Stimulated activated CD8-positive, alpha-beta memory T cell treated with anti-CD3 and anti-CD28 coated beads, Interleukin-4, amount 100 ng/mL, for 24 hours (primary cell): ENCODE results near the gene ADAM8.

Source experiments
- DNase-seq: peaks from one replicate; pipeline ENCODE4 v3.0.0-alpha.2; 2020; ENCODE audit warnings: low read depth

The ADAM8 gene

DNA sequence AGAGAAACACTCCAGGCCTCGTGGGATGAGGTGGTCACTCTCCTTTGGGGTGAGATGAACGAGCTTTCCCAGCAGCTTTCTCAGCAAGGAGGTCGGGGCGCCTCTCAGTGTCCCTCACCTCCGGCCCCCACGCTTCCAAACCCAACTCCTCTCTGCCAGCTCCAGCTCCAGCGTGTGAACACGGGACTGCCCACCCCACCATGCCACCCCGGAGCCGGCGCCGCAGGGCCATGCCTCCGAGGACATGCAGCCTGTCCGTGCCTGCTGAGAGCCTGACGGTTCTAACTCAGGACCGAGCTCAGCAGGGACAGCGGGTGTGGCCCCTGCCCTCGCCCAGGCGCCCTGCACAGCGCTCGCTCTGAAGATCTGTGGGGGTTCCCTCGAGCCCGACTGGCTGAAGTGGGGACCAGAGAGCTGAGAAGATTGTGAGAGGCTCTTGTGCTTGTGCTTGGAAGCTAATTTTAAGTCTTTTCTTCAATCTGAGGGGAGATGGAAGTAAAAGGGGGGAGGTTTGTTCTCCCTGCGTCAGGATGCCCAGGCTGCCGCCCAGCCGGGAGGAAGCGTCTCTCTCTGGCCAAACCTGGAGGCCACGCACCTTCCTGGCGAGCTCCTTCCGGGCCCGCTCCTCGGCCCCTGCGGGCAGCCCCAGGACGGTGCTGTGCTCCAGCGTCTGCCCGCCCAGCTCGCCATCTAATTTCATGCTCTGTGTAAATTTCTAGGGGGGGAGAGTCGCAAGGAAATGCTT, 5.1 kb upstream of the ADAM8 start:
- DNase-seq: no peak

DNA sequence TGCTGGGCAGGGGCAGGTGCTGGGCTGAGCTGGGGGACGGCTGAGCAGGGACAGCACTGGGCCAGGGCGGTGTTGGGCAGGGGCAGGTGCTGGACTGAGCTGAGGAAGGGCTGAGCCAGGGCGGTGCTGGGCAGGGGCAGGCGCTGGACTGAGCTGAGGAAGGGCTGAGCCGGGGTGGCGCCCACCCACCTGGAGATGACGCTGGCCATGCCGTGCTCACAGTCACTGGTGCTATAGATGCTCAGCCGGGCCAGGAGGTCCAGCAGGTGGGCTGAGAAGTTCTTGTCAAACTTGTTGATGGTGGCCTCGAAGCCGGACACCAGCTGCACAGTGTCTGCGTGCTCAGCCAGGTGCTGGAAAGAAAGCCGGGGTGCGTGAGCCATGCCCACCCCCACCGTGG, 4.4 kb upstream of the ADAM8 start:
- no peak for DNase-seq

DNA sequence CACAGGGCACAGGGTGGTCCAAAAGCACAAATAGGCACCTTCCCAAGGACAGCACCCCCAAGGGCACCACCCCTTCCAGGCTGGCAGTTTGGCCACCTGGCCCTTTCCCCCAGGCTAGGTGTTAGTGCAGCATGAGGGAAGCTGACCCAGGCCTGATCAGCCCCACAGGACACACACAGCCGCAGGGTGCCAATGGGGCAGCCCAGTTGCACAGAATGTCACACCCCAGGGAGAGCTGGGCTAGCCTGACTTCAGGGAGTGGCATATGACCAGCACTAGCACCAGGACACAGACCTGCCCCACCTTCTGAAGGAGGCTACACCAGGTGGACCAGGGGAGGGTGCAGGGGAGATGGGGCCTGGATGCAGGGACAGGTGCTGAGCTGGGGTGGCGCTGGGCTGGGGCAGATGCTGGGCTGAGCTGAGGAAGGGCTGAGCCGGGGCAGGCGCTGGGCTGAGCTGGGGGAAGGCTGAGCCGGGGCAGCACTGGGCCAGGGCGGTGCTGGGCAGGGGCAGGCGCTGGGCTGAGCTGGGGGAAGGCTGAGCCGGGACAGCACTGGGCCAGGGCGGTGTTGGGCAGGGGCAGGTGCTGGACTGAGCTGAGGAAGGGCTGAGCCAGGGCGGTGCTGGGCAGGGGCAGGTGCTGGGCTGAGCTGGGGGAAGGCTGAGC, 3.9 kb upstream of the ADAM8 start:
- no peak for DNase-seq

DNA sequence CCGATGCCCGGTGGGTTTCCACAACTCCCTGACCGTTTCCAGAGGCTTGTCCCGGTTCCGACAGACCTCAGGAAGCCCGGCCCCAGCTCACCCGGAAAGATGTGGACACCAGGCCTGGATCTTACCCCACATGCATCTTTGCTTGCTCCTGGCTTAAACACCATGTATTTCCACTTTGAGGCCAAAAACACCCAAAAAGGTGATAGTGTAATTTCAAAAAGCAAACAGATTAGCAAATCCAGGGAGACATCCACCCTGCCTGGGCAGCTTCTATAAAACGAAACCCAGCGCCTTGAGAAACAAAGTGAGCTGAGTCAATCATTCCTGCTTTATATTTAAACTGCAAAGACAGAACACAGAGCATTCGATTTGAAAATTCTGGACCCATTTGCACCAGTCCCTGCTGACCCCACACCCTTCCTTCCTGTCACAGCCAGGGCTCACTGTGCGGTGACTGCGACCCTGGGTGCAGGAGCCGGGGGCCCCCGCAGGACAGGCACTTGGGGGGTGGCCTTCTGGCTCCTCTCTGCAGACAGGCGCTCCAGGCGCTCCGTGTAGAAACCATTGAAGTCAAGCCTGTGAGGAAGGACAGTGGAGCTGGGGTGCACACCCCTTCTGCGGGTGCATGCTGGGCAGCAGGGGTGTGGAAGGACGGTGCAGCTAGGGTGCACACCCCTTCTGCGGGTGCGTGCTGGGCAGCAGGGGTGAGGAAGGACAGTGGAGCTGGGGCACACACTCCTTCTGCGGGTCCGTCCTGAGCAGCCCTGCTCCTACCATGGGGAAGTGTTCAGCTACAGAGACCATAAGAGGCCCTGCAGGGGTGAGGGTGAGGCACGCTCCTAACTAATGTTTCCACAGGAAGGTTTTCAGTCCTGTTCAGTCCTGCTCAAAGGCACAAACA, 2.9 kb upstream of the ADAM8 start:
- no peak for DNase-seq

DNA sequence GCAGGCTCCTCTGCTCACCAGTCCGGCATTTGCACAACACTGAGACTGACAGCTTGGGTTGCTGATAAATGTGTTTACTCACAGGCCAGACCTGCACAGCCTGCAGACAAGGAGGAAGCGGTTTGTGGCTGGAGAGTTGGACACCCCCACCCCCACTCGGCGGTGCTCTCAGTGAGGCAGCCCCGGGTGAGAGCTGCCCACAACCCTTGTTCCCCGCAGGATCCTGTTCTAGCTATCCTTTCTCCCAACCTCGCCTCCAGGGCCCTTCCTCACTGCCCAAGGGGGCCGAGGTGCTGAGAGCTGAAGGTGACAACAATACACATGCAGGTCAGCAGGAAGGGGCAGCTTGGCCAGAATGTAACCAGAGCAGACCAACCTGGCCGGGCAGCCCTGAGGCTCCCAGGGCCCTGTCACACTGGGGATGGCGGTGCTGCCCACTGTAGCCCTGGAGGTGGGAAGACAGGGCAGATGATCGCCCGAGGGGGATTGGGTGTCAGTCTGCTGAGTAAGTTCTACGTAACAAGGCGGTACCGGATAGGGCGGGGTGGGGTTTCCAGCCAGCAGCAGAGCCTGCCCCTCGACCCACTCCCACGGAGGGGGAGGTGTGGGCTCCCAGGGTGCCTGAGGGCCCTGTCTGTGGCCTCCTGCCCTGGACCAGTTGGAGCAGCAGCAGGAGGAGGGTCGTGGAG, 2.1 kb upstream of the ADAM8 start:
- peak; percentile 60 for DNase-seq

DNA sequence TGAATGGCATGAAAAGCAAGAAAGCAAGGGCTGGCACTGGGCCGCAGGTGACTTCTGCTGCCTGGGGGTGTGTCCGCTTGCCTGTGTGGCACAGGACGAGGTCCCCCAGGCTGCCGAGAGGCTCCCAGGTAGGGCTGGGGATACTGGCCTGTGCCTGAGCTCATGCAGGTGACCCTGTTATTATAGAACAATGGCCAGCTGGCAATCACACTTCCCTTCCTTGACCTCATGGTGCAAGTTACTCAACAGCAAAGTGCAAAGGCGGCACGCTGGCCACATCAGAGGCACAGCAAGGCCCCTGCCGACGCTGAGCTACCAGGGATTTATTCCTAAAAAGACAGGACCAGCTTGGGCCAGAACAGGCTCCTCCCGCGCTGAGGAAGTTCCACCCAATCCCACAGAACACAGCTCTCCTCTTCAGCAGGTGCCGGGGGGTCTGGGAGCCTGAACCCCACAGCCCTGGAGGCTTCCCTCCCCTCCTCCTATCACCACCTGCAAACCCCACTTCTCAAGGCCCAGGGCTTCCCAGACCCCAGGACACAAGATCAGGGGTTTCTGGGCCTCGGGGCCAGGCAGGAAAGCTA, 1.4 kb upstream of the ADAM8 start:
- DNase-seq: no peak

DNA sequence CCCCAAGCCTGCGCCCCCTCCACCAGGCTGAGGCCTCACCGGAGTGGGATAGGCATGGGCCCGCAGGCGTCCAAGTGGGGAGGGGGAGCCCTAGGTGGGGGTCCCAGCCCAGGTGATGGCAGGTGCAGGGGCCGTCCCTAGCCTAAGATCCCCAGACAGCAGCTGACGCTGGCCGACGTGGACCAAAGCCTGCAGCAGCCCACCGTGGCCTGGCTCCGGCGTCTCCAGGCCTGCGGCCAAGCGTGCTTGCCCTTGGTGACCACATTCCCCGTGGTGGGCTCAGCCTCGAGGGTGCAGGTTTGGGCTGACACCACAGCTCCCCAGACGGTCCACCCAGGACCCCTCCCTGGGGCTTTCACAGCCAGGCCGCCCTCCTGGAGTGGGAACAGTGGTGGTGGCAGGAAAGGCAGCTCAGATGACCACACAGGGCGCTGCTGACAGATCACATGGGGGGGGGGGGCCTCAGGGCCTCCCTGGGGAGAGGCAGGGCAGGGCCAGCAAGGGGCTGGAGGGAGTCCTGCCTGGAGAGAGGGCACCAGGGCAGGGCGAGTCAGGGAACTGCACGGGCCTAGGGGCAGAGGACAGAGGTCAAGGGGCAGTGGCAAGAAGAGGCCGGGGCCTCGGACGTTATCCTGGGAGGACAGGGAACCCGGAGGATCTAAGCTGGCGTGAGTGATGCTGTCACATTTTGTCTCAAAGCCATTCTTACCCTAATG, 767 bp upstream of the ADAM8 start:
- DNase-seq: no peak

DNA sequence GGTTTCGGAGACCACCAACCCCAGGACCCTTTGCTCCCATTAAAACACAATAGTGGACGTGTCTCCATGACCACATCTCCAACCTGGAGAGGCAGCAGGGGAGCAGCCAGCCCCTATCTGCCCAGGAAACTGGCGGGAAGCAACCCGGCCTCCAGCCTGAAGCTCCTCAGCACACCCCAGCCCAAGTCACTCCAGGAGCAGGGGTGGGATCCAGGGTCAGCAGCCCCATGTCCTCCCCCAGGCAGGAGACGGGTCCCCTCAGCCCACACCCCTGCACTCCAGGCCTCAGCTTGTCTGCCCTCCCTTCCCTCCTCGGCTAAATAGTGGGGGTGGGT, 601 bp downstream of the ADAM8 start:
- DNase-seq: no peak

DNA sequence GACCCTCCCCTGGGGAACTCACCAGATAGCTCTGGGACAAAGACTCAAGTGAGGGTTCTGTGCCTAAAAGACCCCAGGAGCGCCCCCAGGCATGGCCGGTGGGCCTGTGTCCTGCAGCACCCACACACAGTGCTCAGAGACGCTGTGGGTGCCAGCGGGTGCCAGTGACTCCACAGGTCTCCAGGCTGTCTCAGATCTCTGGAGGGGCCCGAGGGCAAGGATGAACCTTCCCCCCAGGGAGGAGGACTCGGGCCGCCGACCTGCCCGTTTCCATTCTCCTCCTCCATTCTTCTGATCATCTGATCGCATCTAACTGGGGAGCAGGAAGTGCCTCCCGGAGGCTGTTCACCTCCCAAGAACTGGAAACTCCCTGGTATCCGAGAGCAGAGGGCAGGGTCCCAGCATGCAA, 980 bp downstream of the ADAM8 start:
- no peak for DNase-seq

DNA sequence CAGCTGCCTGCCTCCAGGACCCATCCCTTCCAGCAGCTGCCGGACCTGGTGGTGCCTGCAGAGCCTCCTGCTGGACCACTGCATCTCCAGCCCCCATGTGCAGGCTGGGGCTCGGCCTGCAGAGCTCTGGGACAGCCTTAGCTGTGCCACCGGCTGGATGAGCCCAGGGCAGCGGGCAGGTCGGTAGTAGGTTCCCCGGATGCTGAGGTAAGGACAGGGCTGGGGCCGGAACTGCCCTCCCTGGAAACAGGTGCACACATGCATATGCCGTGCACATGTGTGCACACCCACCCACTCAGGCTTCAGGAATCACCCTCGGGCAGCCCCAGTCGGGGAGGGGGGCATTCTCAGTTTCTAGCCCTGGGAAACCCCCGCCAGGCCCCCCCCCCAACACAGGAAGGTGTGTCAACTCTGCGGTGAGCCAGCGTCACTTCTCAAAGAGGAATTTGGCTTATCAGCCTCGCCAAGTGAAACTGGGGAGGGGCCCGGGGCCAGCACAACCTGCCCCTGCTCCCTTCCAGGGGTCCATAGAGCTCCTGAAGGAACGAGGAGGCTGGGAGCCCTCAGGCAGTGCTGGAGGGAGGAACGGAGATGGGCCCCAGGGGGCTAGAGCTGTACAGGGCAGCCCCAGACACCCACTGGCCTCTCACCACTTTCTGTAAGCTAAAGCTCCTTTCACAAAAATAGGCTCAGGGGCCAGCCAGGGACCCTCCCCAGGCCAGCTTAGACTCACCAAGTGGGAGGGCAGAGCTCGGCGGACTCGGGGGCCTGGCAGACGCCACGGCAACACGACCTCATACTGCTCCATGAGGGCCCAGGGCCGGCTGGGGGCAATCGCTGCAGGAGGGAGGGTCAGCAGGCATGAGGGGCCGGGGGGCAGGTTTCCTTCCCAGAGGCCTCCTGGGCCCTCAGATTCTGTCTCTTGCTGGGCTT, 1.7 kb downstream of the ADAM8 start:
- DNase-seq: peak; percentile 78

DNA sequence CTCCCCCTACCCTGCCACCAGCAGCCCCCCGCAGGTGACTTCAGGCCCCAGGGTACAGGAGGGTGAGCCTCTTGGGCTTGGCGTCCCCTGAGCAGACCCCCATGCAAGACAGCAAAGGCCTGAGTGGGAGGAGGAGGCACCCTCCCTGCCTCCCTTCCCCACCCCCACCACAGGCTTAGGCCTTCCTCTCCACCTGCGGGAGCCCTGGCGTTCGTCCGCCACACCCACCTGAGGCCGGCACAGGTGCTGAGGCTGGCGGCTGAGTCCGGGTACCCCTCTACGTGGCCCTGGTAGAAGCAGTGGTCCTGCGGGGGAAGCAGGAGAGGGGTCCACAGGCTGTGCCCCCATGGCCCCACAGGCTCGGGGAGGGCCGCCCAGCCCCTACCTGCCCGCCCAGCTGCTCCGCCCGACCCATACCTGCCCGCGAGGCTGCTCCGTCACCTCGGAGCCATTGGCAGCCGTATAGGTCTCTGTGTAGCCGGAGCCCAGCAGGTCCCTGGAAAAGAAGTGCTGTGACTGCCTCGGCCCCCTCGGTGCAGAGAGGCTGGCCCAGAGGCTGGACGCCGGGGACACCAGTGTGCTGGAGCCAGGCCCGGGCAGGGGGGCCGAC, 3.0 kb downstream of the ADAM8 start:
- DNase-seq: no peak

DNA sequence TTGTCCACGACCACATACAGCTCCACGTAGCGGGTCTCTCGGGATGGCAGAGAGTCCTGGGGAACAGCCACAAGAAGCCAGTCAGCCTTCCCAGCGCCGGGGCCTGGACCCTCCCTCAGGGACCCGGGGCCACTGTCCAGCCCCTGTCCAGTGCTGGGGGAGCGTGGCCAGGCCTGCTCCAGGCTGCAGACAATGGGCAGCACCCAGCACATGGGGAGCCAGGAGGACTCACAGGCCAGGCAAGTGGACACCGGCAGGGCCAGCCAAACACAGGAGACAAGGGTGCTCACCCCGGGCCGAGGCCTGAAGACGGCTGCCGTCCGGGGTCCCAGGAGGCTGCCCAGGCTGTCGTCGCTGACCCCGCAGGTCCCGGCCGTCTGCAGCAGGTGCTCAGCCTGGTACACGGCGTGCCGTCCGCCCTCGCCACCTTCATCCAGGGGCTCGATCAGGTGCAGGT, 3.7 kb downstream of the ADAM8 start:
- DNase-seq: no peak

DNA sequence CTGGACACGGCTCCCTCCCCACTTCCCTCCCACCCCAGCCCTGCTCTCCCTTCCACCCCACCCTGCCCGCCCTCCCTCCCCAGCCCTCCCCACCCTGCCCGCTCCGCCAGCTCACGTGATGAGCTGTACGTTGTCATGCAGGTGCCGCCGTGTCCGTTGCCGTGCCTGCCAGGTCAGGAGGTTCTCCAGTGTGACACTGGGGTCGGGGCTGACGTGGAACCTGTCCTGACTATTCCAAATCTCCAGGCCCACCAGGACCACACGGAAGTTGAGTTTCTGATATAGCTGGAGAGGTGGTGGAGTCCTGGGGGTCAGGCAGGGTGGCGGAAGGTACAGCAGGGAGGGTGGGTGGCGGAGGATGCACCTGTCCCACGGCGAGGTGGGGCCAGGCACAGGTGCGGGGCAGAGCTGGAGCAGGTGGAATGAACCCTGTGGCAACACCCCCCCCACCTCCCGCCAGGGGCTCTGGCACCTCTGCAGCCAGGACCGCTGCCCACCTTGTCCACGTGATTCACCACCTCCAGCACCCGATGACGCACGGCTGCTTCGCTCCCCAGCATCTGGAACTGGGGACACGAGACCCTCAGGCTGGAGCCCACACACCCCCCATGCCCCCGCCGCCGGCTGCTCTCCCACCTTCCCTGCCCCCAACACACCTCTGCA, 4.2 kb downstream of the ADAM8 start:
- DNase-seq: no peak

DNA sequence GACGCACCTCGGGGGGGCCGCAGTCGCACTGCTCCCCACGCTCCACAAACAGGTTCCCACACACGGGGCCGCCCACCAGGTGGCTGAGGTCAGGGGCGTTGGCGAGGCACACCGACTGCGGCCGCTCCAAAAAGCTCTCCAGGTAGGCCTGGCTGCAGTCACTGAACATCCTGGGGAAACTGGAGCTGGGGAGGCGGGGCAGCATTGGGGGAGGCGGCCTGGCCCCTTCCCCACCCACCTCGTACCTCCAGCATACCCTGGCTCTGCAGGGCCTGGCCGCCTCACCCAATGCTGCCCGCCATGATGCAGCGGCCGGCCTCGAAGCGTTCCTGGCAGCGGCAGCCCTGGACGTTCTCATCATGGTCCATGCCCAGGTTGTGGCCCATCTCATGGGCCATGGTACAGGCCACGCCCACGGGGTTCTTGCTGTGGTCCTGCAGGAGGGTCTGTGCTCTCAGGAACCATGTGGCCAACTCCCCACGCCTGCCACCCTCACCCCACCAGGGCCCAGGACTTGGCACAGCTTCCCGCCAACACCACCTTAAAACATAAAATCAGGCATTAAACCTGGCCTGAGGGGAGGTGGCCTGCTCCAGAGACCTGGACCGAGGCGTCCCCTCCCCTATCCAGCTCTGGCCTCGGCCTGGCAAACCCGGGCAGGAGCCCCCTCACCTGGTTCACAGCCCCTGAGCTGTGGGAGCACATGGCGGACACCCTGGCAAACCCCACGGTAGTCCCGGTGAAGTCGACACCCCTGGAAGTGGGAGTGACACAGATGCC, 5.0 kb downstream of the ADAM8 start:
- no peak for DNase-seq

DNA sequence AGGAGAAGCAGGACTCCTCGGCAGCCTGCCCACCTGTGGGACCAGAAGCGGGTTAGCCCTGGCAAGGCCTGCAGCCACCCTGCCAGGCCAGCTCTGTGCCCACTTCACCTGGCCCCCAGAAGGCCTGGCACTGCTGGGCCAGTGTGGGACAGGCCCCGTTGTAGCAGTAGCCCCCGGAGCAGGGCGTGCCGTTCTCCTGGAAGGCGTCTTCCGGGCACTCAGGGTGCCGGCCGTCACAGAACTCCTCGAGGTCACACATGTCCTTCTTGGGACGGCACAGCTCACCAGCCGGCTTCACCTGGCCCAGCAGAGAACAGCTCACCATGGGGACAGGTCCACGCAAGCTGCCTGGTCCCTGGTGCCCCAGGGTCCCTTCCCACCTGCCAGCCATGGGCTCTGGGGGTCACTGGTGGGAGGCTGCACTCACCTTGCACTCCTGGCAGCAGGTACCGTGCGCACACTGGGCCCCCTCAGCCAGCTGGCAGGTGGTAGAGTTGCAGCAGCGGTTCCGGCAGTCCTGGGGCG, 5.8 kb downstream of the ADAM8 start:
- DNase-seq: no peak

DNA sequence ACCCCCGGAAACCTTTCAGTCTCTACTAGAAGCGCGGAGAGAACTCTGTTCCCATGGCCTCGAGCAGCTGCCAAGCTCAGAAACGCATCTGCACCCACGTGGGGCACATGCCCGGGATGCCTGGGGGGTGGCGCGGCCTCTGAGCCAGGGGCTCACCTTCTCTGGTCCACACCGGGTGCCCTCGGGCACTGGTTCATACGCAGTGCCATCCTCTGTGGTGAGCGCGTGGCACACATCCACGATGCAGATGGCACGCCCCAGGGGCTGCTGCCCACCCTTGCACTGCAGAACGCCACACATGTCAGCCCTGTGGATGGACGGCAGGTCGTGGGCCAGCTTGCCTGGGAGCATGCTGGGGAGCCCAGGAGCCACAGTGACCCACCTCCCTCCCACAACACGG, 6.5 kb downstream of the ADAM8 start:
- DNase-seq: no peak

DNA sequence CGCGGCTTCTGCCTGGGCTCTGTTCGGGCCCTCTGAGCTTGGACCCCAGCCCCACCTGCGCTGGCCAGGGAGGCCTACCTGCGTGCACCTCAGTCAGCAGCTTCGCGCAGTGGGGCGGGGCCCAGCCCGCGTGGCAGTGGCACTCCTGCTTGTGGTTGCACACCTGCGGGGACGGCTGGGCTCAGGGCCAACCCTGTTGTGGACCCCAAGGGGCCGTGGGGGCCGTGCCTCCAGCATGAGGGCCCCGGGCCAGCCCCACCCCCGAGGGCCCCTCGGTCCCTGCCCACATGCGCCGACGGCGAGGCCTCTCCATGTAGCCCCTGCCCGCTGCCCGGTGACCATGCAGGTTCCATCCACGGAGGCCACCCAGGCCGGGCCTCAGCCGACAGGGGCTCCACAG, 7.3 kb downstream of the ADAM8 start:
- DNase-seq: no peak

DNA sequence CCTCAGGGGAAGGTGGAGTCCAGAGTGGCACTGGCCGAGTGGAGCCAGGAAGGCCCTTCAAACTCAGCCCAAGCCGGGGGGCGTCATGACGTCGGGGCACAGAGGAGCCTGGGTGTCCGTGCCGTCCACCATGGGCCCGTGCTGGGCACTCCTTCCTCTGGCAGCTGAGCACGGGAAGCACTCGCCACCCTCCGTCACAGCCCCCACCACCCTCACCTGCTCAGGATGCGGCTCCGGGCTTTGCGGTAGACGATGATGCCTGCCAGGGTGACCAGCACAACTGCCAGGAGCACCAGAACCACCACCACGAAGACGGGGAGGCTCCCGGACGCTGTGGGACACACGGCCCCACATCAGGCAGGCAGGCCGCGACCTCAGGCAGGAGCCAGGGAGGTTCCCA, 8.1 kb downstream of the ADAM8 start:
- no peak for DNase-seq
